HEK293 (cell line): ENCODE data around the gene CAPN5.

Experiments used
- CTCF ChIA-PET: fragments of 350-600 bp; formaldehyde crosslinking; extraction: SDS; loops from one replicate; lab custom pipeline; 2021; ENCODE audit warnings: antibody characterized with exemption; lab: Yijun Ruan, JAX
- POLR2A ChIA-PET: fragments of 300-600 bp; formaldehyde crosslinking; extraction: SDS; loops from one replicate; lab custom pipeline; 2020; ENCODE audit warnings: antibody characterized with exemption, inconsistent platforms; lab: Yijun Ruan, JAX
- H3K27ac ChIP-seq: fragments of 200-500 bp; sonication (Bioruptor generic); 2 replicates; pipeline ENCODE4 v1.5.1; 2014; ENCODE audit warnings: low read depth, low read length, control low read depth, inconsistent platforms; ENCODE audit errors: extremely low read depth
- H3K36me3 ChIP-seq, 2 experiments: fragments of 200-500 bp in 1 of 2; sonication (Bioruptor generic) in 1 of 2; 1 replicate in 1 of 2; 2 replicates in 1 of 2; pipeline ENCODE4 v1.5.1; 2014 to 2017; ENCODE audit warnings: inconsistent platforms in 2 of 2, low read length in 2 of 2; ENCODE audit not compliant: control insufficient read depth in 2 of 2, insufficient read depth in 1 of 2
- H3K4me1 ChIP-seq: fragments of 200-500 bp; sonication (Bioruptor generic); 2 replicates; pipeline ENCODE4 v1.5.1; 2014; ENCODE audit warnings: mild to moderate bottlenecking, low read length, inconsistent platforms; ENCODE audit not compliant: control insufficient read depth, insufficient read depth
- H3K4me3 ChIP-seq: 2 replicates; pipeline ENCODE4 v1.5.1; 2011; ENCODE audit warnings: low read depth, mild to moderate bottlenecking, control low read depth, low read length, moderate library complexity
- H3K9me3 ChIP-seq: fragments of 200-500 bp; sonication (Bioruptor generic); 2 replicates; pipeline ENCODE4 v1.5.1; 2014; ENCODE audit warnings: low read depth, low read length, inconsistent platforms; ENCODE audit not compliant: control insufficient read depth, insufficient read depth
- BCL11A ChIP-seq: fragments of 450-650 bp; formaldehyde crosslinking; IDR thresholded peaks from 2 replicates; pipeline ENCODE4 v1.5.1; 2016; ENCODE audit warnings: low read depth, missing biosample characterization, missing genetic modification characterization
- HOXD13 ChIP-seq: sonication (generic); formaldehyde crosslinking; IDR thresholded peaks from 2 replicates; pipeline ENCODE4 v1.8.0; 2022; ENCODE audit warnings: missing genetic modification reagents, borderline replicate concordance
- YY1 ChIP-seq: fragments of 450-650 bp; formaldehyde crosslinking; IDR thresholded peaks from 2 replicates; pipeline ENCODE4 v1.5.1; 2018; ENCODE audit warnings: missing biosample characterization, missing genetic modification characterization
- ZFHX2 ChIP-seq: fragments of 450-650 bp; formaldehyde crosslinking; conservative IDR thresholded peaks from 2 replicates; pipeline ENCODE4 v1.5.1; 2016; ENCODE audit warnings: missing biosample characterization, missing genetic modification characterization
- ZFP37 ChIP-seq: fragments of 450-650 bp; formaldehyde crosslinking; IDR thresholded peaks from 2 replicates; pipeline ENCODE4 v1.5.1; 2016; ENCODE audit warnings: missing biosample characterization, missing genetic modification characterization
- ZIC2 ChIP-seq: fragments of 450-650 bp; formaldehyde crosslinking; IDR thresholded peaks from 2 replicates; pipeline ENCODE4 v1.5.1; 2016; ENCODE audit warnings: missing biosample characterization, missing genetic modification characterization
- ZNF10 ChIP-seq: fragments of 450-650 bp; formaldehyde crosslinking; IDR thresholded peaks from 2 replicates; pipeline ENCODE4 v1.5.1; 2017; ENCODE audit warnings: missing biosample characterization, missing genetic modification characterization
- ZNF169 ChIP-seq: fragments of 450-650 bp; formaldehyde crosslinking; IDR thresholded peaks from 2 replicates; pipeline ENCODE4 v1.5.1; 2016; ENCODE audit warnings: missing biosample characterization, missing genetic modification characterization
- ZNF274 ChIP-seq, 2 experiments: fragments of 200-500 bp in 1 of 2; fragments of 450-650 bp in 1 of 2; sonication (Bioruptor generic) in 1 of 2; formaldehyde crosslinking in 1 of 2; IDR thresholded peaks; 2 replicates each; pipeline versions ENCODE4 v1.5.1 to v1.6.1; 2014 to 2016; ENCODE audit warnings: borderline replicate concordance in 1 of 2, inconsistent platforms in 1 of 2, low read length in 1 of 2, missing biosample characterization in 1 of 2, missing genetic modification characterization in 1 of 2
- ZNF37A ChIP-seq: fragments of 450-650 bp; IDR thresholded peaks from 2 replicates; pipeline ENCODE4 v1.5.1; 2018; ENCODE audit warnings: missing biosample characterization, missing genetic modification characterization
- ZNF426 ChIP-seq: fragments of 450-650 bp; formaldehyde crosslinking; IDR thresholded peaks from 2 replicates; pipeline ENCODE4 v1.5.1; 2017; ENCODE audit warnings: missing biosample characterization, missing genetic modification characterization, mild to moderate bottlenecking, inconsistent platforms, moderate library complexity
- ZNF473 ChIP-seq: fragments of 450-650 bp; formaldehyde crosslinking; IDR thresholded peaks from 2 replicates; pipeline ENCODE4 v1.5.1; 2017; ENCODE audit warnings: missing biosample characterization, missing genetic modification characterization
- ZNF501 ChIP-seq: fragments of 450-650 bp; formaldehyde crosslinking; IDR thresholded peaks from 2 replicates; pipeline ENCODE4 v1.5.1; 2016; ENCODE audit warnings: missing biosample characterization, missing genetic modification characterization
- ZNF555 ChIP-seq: fragments of 450-650 bp; formaldehyde crosslinking; conservative IDR thresholded peaks from 2 replicates; pipeline ENCODE4 v1.5.1; 2017; ENCODE audit warnings: missing biosample characterization, mild to moderate bottlenecking, missing genetic modification characterization, inconsistent platforms
- ZNF558 ChIP-seq: fragments of 450-650 bp; formaldehyde crosslinking; IDR thresholded peaks from 2 replicates; pipeline ENCODE4 v1.5.1; 2016; ENCODE audit warnings: missing biosample characterization, missing genetic modification characterization
- ZNF624 ChIP-seq: fragments of 450-650 bp; formaldehyde crosslinking; IDR thresholded peaks from 2 replicates; pipeline ENCODE4 v1.5.1; 2017; ENCODE audit warnings: missing biosample characterization, missing genetic modification characterization
- ZNF654 ChIP-seq: fragments of 450-650 bp; formaldehyde crosslinking; IDR thresholded peaks from 2 replicates; pipeline ENCODE4 v1.5.1; 2016; ENCODE audit warnings: low read depth, missing biosample characterization, missing genetic modification characterization
- ZNF777 ChIP-seq: fragments of 450-650 bp; formaldehyde crosslinking; IDR thresholded peaks from 2 replicates; pipeline ENCODE4 v1.5.1; 2017; ENCODE audit warnings: missing biosample characterization, missing genetic modification characterization, borderline replicate concordance
- TF ChIP-seq, protein P1 (sequence below): fragments of 450-650 bp; formaldehyde crosslinking; IDR thresholded peaks from 2 replicates; pipeline ENCODE4 v1.5.1; 2017; ENCODE audit warnings: missing biosample characterization, missing genetic modification characterization
- TF ChIP-seq, protein P2 (sequence below): fragments of 450-650 bp; formaldehyde crosslinking; IDR thresholded peaks from 2 replicates; pipeline ENCODE4 v1.5.1; 2017; ENCODE audit warnings: missing biosample characterization, missing genetic modification characterization
- TF ChIP-seq, protein P3 (sequence below): fragments of 450-650 bp; formaldehyde crosslinking; IDR thresholded peaks from 2 replicates; pipeline ENCODE4 v1.5.1; 2016; ENCODE audit warnings: missing biosample characterization, missing genetic modification characterization
- TF ChIP-seq, protein P4 (sequence below): fragments of 450-650 bp; IDR thresholded peaks from 2 replicates; pipeline ENCODE4 v1.5.1; 2018; ENCODE audit warnings: missing biosample characterization, missing genetic modification characterization
- TF ChIP-seq, protein P5 (sequence below): fragments of 450-650 bp; formaldehyde crosslinking; IDR thresholded peaks from 2 replicates; pipeline ENCODE4 v1.5.1; 2017; ENCODE audit warnings: missing biosample characterization, missing genetic modification characterization
- TF ChIP-seq, protein P6 (sequence below): fragments of 450-650 bp; formaldehyde crosslinking; IDR thresholded peaks from 2 replicates; pipeline ENCODE4 v1.5.1; 2016; ENCODE audit warnings: missing biosample characterization, missing genetic modification characterization

CAPN5 gene

DNA sequence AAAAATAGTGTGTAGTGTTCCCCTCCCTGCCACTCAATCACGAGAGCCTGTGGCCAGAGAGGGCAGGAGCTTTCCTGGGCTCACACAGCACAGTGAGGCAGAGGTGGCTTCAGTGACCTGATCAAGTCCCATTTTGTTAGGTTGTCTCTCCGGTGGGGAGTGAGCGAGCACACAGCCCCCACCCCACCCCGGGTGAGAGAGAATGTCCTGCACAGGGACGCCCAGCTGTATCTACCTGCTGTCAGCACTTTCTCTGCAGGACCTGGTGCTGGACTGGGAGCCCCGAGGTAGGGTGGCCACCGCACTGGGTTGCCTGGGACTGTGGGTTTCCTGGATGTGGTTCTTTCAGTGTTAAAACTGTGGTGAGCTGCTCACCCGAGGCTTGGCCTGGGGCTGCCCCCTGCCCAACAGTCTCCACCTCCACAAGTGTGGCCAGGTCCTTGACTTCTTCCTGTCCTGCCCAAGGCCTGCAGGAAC is 6.1 kb downstream of the CAPN5 start:
- no peak for TF ChIP-seq ZFP37 (tag by site-specific recombination)
- TF ChIP-seq YY1 (tag by site-specific recombination), result no peak
- TF ChIP-seq, protein P1, sequence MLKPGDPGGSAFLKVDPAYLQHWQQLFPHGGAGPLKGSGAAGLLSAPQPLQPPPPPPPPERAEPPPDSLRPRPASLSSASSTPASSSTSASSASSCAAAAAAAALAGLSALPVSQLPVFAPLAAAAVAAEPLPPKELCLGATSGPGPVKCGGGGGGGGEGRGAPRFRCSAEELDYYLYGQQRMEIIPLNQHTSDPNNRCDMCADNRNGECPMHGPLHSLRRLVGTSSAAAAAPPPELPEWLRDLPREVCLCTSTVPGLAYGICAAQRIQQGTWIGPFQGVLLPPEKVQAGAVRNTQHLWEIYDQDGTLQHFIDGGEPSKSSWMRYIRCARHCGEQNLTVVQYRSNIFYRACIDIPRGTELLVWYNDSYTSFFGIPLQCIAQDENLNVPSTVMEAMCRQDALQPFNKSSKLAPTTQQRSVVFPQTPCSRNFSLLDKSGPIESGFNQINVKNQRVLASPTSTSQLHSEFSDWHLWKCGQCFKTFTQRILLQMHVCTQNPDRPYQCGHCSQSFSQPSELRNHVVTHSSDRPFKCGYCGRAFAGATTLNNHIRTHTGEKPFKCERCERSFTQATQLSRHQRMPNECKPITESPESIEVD (tag by site-specific recombination), result no peak
- TF ChIP-seq ZNF426, result no peak
- TF ChIP-seq, protein P2, sequence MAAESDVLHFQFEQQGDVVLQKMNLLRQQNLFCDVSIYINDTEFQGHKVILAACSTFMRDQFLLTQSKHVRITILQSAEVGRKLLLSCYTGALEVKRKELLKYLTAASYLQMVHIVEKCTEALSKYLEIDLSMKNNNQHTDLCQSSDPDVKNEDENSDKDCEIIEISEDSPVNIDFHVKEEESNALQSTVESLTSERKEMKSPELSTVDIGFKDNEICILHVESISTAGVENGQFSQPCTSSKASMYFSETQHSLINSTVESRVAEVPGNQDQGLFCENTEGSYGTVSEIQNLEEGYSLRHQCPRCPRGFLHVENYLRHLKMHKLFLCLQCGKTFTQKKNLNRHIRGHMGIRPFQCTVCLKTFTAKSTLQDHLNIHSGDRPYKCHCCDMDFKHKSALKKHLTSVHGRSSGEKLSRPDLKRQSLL, result no peak
- TF ChIP-seq, protein P3, sequence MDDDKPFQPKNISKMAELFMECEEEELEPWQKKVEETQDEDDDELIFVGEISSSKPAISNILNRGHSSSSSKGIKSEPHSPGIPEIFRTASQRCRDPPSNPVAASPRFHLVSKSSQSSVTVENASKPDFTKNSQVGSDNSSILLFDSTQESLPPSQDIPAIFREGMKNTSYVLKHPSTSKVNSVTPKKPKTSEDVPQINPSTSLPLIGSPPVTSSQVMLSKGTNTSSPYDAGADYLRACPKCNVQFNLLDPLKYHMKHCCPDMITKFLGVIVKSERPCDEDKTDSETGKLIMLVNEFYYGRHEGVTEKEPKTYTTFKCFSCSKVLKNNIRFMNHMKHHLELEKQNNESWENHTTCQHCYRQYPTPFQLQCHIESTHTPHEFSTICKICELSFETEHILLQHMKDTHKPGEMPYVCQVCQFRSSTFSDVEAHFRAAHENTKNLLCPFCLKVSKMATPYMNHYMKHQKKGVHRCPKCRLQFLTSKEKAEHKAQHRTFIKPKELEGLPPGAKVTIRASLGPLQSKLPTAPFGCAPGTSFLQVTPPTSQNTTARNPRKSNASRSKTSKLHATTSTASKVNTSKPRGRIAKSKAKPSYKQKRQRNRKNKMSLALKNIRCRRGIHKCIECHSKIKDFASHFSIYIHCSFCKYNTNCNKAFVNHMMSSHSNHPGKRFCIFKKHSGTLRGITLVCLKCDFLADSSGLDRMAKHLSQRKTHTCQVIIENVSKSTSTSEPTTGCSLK (tag by site-specific recombination), result no peak
- no peak for TF ChIP-seq ZNF501
- TF ChIP-seq ZNF169 (tag by site-specific recombination), result no peak
- TF ChIP-seq ZNF274 (IDR thresholded peaks at IDR 0.05; ENCODE audit: low read length), result no peak
- TF ChIP-seq ZNF274 (tag by site-specific recombination; IDR thresholded peaks at IDR 0.05; ENCODE audit: borderline replicate concordance), result no peak
- no peak for TF ChIP-seq ZNF473 (tag by site-specific recombination)
- no peak for TF ChIP-seq ZNF555
- no peak for TF ChIP-seq ZNF558
- no peak for TF ChIP-seq ZNF777 (tag by site-specific recombination)
- no peak for TF ChIP-seq ZNF37A (tag by site-specific recombination)
- no peak for TF ChIP-seq ZNF624 (tag by site-specific recombination)
- TF ChIP-seq ZNF654 (tag by site-specific recombination), result no peak
- no peak for TF ChIP-seq HOXD13 (CRISPR knock-in tag)
- TF ChIP-seq, protein P4, sequence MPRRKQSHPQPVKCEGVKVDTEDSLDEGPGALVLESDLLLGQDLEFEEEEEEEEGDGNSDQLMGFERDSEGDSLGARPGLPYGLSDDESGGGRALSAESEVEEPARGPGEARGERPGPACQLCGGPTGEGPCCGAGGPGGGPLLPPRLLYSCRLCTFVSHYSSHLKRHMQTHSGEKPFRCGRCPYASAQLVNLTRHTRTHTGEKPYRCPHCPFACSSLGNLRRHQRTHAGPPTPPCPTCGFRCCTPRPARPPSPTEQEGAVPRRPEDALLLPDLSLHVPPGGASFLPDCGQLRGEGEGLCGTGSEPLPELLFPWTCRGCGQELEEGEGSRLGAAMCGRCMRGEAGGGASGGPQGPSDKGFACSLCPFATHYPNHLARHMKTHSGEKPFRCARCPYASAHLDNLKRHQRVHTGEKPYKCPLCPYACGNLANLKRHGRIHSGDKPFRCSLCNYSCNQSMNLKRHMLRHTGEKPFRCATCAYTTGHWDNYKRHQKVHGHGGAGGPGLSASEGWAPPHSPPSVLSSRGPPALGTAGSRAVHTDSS, result no peak
- TF ChIP-seq, all 188 proteins: peak for 0
- Histone ChIP-seq H3K27ac (no peak overlapping the region), H3K9me3 (no peaks in the 10 kb centered on the region), H3K36me3 (no peaks in the 10 kb centered on the region), H3K4me3 (no peak overlapping the region), H3K4me1 (no peaks in the 10 kb centered on the region)
- ChIA-PET CTCF (interaction anchor here (1.0 kb wide), 1 partner anchor 19 kb away, joined by 4 read pairs; no protein-coding TSS in a partner anchor), POLR2A (no interaction called here)

DNA sequence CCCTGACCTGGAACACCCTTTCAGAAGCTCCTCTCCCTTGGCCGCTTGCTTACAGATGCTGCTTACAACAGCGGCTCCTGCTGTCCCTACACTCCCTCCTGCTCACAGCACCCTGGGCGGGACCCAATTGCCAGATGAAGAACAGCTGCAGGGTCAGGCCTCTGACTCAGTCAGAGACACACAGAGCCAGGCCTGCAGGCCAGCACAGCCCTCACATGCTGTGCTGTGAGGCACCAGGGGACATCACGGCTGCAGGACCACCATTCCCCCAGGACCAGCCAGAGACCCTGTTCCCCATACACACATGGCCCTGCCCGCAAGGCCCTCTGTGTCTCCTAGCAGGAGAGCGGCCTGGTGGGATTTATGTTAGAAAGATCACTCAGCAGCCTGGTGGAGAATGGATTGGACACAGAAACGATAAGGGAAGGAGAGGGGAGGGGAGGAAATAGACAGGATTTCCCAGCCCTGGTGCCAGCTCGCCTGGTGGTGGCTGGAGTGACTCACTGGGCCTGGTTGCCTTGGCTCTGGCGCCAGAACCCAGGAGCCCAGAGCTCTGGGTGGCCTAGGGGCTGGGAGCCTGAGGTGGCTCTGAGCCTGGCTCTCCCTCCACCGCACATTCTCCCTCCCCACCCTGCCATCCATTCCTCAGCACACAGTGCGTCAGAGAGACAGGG is 6.7 kb downstream of the CAPN5 start:
- H3K4me3 ChIP-seq, result no peak overlapping the region
- no peaks in the 10 kb centered on the region for H3K9me3 ChIP-seq
- POLR2A ChIA-PET, result no interaction called here
- CTCF ChIA-PET, result interaction anchor here (1.0 to 1.2 kb wide), 2 partner anchors 18 kb away, joined by 4 read pairs; no protein-coding TSS in a partner anchor
- no peak overlapping the region for H3K27ac ChIP-seq
- H3K36me3 ChIP-seq, result no peaks in the 10 kb centered on the region
- H3K4me1 ChIP-seq, result no peaks in the 10 kb centered on the region
- TF ChIP-seq, protein P5, sequence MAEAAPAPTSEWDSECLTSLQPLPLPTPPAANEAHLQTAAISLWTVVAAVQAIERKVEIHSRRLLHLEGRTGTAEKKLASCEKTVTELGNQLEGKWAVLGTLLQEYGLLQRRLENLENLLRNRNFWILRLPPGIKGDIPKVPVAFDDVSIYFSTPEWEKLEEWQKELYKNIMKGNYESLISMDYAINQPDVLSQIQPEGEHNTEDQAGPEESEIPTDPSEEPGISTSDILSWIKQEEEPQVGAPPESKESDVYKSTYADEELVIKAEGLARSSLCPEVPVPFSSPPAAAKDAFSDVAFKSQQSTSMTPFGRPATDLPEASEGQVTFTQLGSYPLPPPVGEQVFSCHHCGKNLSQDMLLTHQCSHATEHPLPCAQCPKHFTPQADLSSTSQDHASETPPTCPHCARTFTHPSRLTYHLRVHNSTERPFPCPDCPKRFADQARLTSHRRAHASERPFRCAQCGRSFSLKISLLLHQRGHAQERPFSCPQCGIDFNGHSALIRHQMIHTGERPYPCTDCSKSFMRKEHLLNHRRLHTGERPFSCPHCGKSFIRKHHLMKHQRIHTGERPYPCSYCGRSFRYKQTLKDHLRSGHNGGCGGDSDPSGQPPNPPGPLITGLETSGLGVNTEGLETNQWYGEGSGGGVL (tag by site-specific recombination), result no peak
- TF ChIP-seq ZNF10 (tag by site-specific recombination) (no peak), BCL11A (tag by site-specific recombination) (no peak), ZFHX2 (tag by site-specific recombination) (no peak), ZIC2 (tag by site-specific recombination) (peak; percentile 60)
- TF ChIP-seq, protein P6, sequence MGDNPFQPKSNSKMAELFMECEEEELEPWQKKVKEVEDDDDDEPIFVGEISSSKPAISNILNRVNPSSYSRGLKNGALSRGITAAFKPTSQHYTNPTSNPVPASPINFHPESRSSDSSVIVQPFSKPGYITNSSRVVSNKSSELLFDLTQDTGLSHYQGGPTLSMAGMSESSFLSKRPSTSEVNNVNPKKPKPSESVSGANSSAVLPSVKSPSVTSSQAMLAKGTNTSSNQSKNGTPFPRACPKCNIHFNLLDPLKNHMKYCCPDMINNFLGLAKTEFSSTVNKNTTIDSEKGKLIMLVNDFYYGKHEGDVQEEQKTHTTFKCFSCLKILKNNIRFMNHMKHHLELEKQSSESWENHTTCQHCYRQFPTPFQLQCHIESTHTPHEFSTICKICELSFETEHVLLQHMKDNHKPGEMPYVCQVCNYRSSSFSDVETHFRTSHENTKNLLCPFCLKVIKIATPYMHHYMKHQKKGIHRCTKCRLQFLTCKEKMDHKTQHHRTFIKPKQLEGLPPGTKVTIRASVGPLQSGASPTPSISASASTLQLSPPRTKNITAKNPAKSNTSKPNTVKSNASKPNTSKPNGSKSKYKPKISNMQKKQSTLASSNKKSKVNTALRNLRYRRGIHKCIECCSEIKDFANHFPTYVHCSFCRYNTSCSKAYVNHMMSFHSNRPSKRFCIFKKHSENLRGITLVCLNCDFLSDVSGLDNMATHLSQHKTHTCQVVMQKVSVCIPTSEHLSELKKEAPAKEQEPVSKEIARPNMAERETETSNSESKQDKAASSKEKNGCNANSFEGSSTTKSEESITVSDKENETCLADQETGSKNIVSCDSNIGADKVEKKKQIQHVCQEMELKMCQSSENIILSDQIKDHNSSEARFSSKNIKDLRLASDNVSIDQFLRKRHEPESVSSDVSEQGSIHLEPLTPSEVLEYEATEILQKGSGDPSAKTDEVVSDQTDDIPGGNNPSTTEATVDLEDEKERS (tag by site-specific recombination), result no peak
